GM12878 (cell line): Measurements from ENCODE around the gene UNCX. TPM values are rescaled to one million over a fixed set of nuclear protein-coding genes. Genes with fewer than 3 reads are reported as not detected.

ENCODE experiments used
- ATAC-seq: fragments of 200-7000 bp; cut with Tn5 transposase; 3 replicates; pipeline ENCODE4 v1.9.1; 2020; ENCODE audit warnings: mild to moderate bottlenecking, moderate library complexity
- BruUV-seq: library from RNA; stranded (reverse); fragments of 400-500 nt; replicated peaks from 2 replicates; lab custom pipeline; 2021; lab: Mats Ljungman, UMichigan
- CTCF ChIA-PET: fragments of 300-600 bp; sonication (Branson Sonifier 250); formaldehyde crosslinking; extraction: SDS; loops from one replicate; lab custom pipeline; 2021; ENCODE audit warnings: inconsistent platforms; lab: Yijun Ruan, JAX
- POLR2A ChIA-PET: fragments of 350-600 bp; formaldehyde crosslinking; extraction: SDS; loops from one replicate; lab custom pipeline; 2021; ENCODE audit warnings: inconsistent platforms; lab: Charles Lee
- RAD21 ChIA-PET: fragments of 300-600 bp; sonication (Branson Sonifier 250); formaldehyde crosslinking; loops from one replicate; lab custom pipeline; 2023; ENCODE audit warnings: antibody characterized with exemption; ENCODE audit not compliant: unreplicated experiment; lab: Charles Lee
- SMC1A ChIA-PET: fragments of 300-600 bp; sonication (Branson Sonifier 250); formaldehyde crosslinking; loops from one replicate; lab custom pipeline; 2023; ENCODE audit not compliant: unreplicated experiment, uncharacterized antibody; lab: Charles Lee
- DNase-seq: peaks from one replicate; pipeline ENCODE4 v3.0.0-alpha.2; 2011; ENCODE audit warnings: low read depth, low spot score
- FAIRE-seq: peaks from 3 replicates; lab custom pipeline; 2011; peaks lifted over from hg19 to GRCh38; lab: Jason Lieb, UNC
- H2AFZ ChIP-seq: 2 replicates; pipeline ENCODE4 v1.6.0; 2011; ENCODE audit warnings: low read depth, low read length, control low read depth; ENCODE audit not compliant: control insufficient read depth
- H3K27ac ChIP-seq: 2 replicates; pipeline ENCODE4 v1.5.1; 2011; ENCODE audit warnings: control low read depth; ENCODE audit not compliant: control insufficient read depth, insufficient read depth
- H3K27me3 ChIP-seq, 2 experiments: replicated peaks in 1 of 2; 2 replicates each; pipeline versions ENCODE4 v1.6.0 to v1.6.1; 2011; ENCODE audit warnings: low read length in 1 of 2; ENCODE audit not compliant: control insufficient read depth in 2 of 2, insufficient read depth in 2 of 2
- H3K36me3 ChIP-seq, 2 experiments: 2 replicates each; pipeline ENCODE4 v1.5.1; 2011; ENCODE audit warnings: low read length in 1 of 2; ENCODE audit not compliant: control insufficient read depth in 2 of 2, insufficient read depth in 2 of 2
- H3K4me1 ChIP-seq: 2 replicates; pipeline ENCODE4 v1.6.1; 2011; ENCODE audit warnings: mild to moderate bottlenecking, low read length, moderate library complexity, mixed read lengths; ENCODE audit not compliant: control insufficient read depth, insufficient read depth
- H3K4me2 ChIP-seq: 2 replicates; pipeline ENCODE4 v1.6.0; 2011; ENCODE audit warnings: control low read depth; ENCODE audit not compliant: control insufficient read depth, insufficient read depth
- H3K4me3 ChIP-seq: fragments of 200-600 bp; sonication (generic); 2 replicates; pipeline ENCODE4 v1.5.1; 2016
- H3K79me2 ChIP-seq: 2 replicates; pipeline ENCODE4 v1.6.0; 2011; ENCODE audit warnings: low read length; ENCODE audit not compliant: control insufficient read depth, insufficient read depth
- H3K9ac ChIP-seq: 2 replicates; pipeline ENCODE4 v1.8.0; 2011; ENCODE audit warnings: low read length, control low read depth, mixed read lengths; ENCODE audit not compliant: control insufficient read depth, insufficient read depth
- H3K9me3 ChIP-seq: replicated peaks from 3 replicates; pipeline ENCODE4 v1.5.1; 2011; ENCODE audit warnings: mild to moderate bottlenecking, low read length; ENCODE audit not compliant: control insufficient read depth, insufficient read depth
- H4K20me1 ChIP-seq: 2 replicates; pipeline ENCODE4 v1.6.0; 2011; ENCODE audit not compliant: control insufficient read depth, insufficient read depth
- ATF2 ChIP-seq: IDR thresholded peaks from 2 replicates; pipeline ENCODE4 v1.6.1; 2012; ENCODE audit warnings: low read length, inconsistent platforms
- CREM ChIP-seq: IDR thresholded peaks from 2 replicates; pipeline ENCODE4 v1.6.1; 2014; ENCODE audit warnings: antibody characterized with exemption, low read depth
- IKZF2 ChIP-seq, 2 experiments: fragments of 450-650 bp; IDR thresholded peaks; 2 replicates each; pipeline ENCODE4 v1.6.1; 2017; ENCODE audit warnings: mild to moderate bottlenecking in 2 of 2, moderate library complexity in 2 of 2
- JUND ChIP-seq: IDR thresholded peaks from 2 replicates; pipeline ENCODE4 v1.6.1; 2012; ENCODE audit warnings: low read depth, mild to moderate bottlenecking, low read length, improper control_type of control experiment, moderate library complexity
- NFXL1 ChIP-seq: fragments of 450-650 bp; IDR thresholded peaks from 2 replicates; pipeline ENCODE4 v1.6.1; 2017; ENCODE audit warnings: antibody characterized with exemption, mild to moderate bottlenecking, borderline replicate concordance
- NRF1 ChIP-seq: conservative IDR thresholded peaks from 2 replicates; pipeline ENCODE4 v1.6.1; 2011; ENCODE audit warnings: mild to moderate bottlenecking, low read depth, low read length, improper control_type of control experiment
- PML ChIP-seq: IDR thresholded peaks from 2 replicates; pipeline ENCODE4 v1.6.1; 2012; ENCODE audit warnings: low read length, inconsistent platforms
- ZNF384 ChIP-seq: IDR thresholded peaks from 2 replicates; pipeline ENCODE4 v1.6.1; 2012; ENCODE audit warnings: low read depth, mild to moderate bottlenecking, low read length, improper control_type of control experiment, borderline replicate concordance
- WGBS: methylation state at CpG from one replicate; pipeline ENCODE4 v1.1.6; 2016; ENCODE audit warnings: low lambda C conversion rate; ENCODE audit not compliant: insufficient replicate concordance, insufficient coverage; ENCODE audit errors: missing lambda C conversion rate; 5-methylcytosine and 5-hydroxymethylcytosine counted together
- in situ Hi-C: fragments of 300-500 bp; cut with MboI; formaldehyde crosslinking; loops from 9 replicates; pipeline ENCODE4 v1.14.3; 2018; ENCODE audit warnings: mixed read lengths
- intact Hi-C: fragments of 100-400 bp; cut with micrococcal nuclease; formaldehyde crosslinking; loops from one replicate; pipeline ENCODE4 v1.14.2; 2022; ENCODE audit not compliant: unreplicated experiment
- polyA plus RNA-seq, 11 experiments: library from polyadenylated mRNA; depleted of rRNA in 4 of 11; unstranded in 6 of 11; stranded (reverse) in 5 of 11; fragments of >200 nt; fragmentation: Nextera tagmentation in 4 of 11; fragmentation: Illumina TruSeq in 1 of 11; extraction: Ambion mirVana in 4 of 11; extraction: Trizol in 1 of 11; gene quantifications; 1 replicate in 1 of 11; 2 replicates in 10 of 11; pipeline versions ENCODE4 v1.2.1 to v1.2.3, GENCODE V29; 2011 to 2016; ENCODE audit warnings: inconsistent platforms in 2 of 11, missing spikeins in 2 of 11, low read depth in 1 of 11
- total RNA-seq, 4 experiments: library from RNA; depleted of rRNA in 3 of 4; stranded (reverse); fragments of >200 nt in 3 of 4; fragmentation: Illumina TruSeq in 1 of 4; extraction: Trizol in 1 of 4; gene quantifications; 2 replicates each; pipeline versions ENCODE4 v1.2.1 to v1.2.3, GENCODE V29; 2013 to 2021

Gene UNCX
- total and polyA plus RNA-seq, 10 of the 15 experiments (the other 5 are each of a cell fraction or from before 2014, with no cell fraction given): not detected

- H3K27me3 ChIP-seq: no peaks in the 10 kb centered on the region
- ChIA-PET SMC1A (no interaction called here), CTCF (no interaction called here), POLR2A (no interaction called here), RAD21 (no interaction called here)
- in situ Hi-C loops: no loop called here
- no peaks in the 10 kb centered on the region for H3K4me1 ChIP-seq
- no peaks in the 10 kb centered on the region for H3K36me3 ChIP-seq
- intact Hi-C loops: no loop called here
- H3K9ac ChIP-seq: no peak overlapping the region
- H3K27ac ChIP-seq: no peak overlapping the region
- FAIRE-seq (no peak), ATAC-seq (no peak), DNase-seq (no peak)
- WGBS: 38% methylated on average over 5 of the region's 5 CpGs
- TF ChIP-seq IKZF2 (IDR thresholded peaks at IDR 0.05): no peak
- no peak for TF ChIP-seq NFXL1
- no peak for TF ChIP-seq CREM
- no peak for TF ChIP-seq ATF2
- TF ChIP-seq NRF1: no peak
- H2AFZ ChIP-seq: no peak overlapping the region
- no peak overlapping the region for H3K4me2 ChIP-seq
- H3K9me3 ChIP-seq: no peaks in the 10 kb centered on the region
- no peaks in the 10 kb centered on the region for H3K79me2 ChIP-seq
- no TSS peak for BruUV-seq
- H3K4me3 ChIP-seq: no peak overlapping the region
- H4K20me1 ChIP-seq: no peaks in the 10 kb centered on the region
Observed at GRCh38 chr7:1282679-1283078, 50.0 kb downstream of the UNCX start.

- in situ Hi-C loops (no loop called here), intact Hi-C loops (no loop called here)
- Histone ChIP-seq H3K4me3 (no peak overlapping the region), H3K4me2 (no peak overlapping the region), H3K36me3 (no peaks in the 10 kb centered on the region), H3K27me3 (peaks cover 0 to 2% of the 10 kb centered on the region in 2 experiments; a peak in 1 of 4 replicates), H3K79me2 (no peaks in the 10 kb centered on the region), H3K27ac (no peak overlapping the region), H3K9ac (no peak overlapping the region), H2AFZ (no peak overlapping the region), H3K9me3 (no peaks in the 10 kb centered on the region), H4K20me1 (no peaks in the 10 kb centered on the region), H3K4me1 (no peaks in the 10 kb centered on the region)
- ChIA-PET CTCF (interaction anchor here (0.7 kb wide), 1 partner anchor 13 kb away, joined by 3 read pairs; no protein-coding TSS in a partner anchor), POLR2A (no interaction called here), RAD21 (no interaction called here), SMC1A (no interaction called here)
- ATAC-seq (no peak), FAIRE-seq (no peak), DNase-seq (no peak)
- 44% methylated on average over 10 of the region's 10 CpGs for WGBS
- no TSS peak for BruUV-seq
- TF ChIP-seq ZNF384 (no peak), JUND (no peak), PML (no peak)
Observed at GRCh38 chr7:1283337-1283736, 50.7 kb downstream of the UNCX start.
